CD4-positive, alpha-beta T cell treated with Interleukin-12 subunit alpha and Interleukin-12 subunit beta, for 1 hour (primary cell): Measurements from ENCODE around the gene WDR26.
"Not testable (repeated sequence)": the region's sequence is repeated elsewhere in the genome, so short reads cannot be mapped to it uniquely, and the experiment has no call there.

Experiments used
- DNase-seq: peaks from one replicate; pipeline ENCODE4 v3.0.0-alpha.2; 2020

The WDR26 gene

GRCh38 chr1:224434691-224435317, at the start of gene WDR26:
TSS of gene WDR26 (minus strand) at chr1:224434797.
- DNase-seq = peak; percentile 88

GRCh38 chr1:224483206-224483605, 48.6 kb upstream of the WDR26 start:
- DNase-seq = not testable (repeated sequence)

DNA sequence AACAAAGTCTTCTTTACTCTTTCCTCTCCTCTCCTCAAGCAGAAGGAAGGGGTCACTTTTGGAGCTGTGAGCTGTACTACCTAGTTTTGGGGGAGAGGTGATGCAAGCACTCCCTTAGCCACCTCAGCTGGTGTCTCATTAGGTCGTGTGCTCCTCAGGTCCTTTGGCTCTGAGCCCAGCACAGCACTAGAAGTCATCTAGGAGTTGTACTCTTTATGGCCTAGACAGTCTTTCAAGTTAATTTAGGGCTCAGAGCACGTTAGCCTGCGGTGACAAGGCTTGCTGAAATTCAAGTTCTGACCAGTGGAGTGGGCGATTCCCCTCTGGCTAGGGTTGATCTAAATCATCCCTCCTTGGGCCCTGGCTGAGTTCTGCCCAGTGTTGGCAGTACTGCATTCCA, 48.0 kb upstream of the WDR26 start:
- no peak for DNase-seq

- no peak for DNase-seq
Measured at GRCh38 chr1:224481601-224482000, 47.0 kb upstream of the WDR26 start.

DNA sequence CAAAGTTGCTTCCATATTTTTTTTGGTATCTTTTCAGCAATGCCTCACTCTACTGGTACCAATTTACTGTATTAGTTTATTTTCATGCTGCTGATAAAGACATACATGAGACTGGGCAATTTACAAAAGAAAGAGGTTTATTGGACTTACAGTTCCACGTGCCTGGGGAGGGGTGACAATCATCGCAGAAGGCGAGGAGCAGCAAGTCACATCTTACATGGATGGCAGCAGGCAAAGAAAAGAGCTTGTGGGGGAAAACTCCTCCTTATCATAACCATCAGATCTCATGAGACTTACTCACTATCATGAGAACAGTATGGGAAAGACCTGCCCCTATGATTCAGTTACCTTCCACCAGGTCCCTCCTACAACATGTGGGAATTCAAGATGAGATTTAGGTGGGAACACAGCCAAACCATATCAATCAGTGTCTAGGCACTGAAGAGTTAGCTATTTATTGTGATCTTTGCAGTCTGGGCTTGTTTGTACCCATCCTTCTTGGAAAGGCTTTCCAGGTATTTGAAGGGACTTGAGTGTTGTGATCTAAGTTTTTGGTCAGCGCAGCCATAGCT, 46.4 kb upstream of the WDR26 start:
- DNase-seq = not testable (repeated sequence)

DNA sequence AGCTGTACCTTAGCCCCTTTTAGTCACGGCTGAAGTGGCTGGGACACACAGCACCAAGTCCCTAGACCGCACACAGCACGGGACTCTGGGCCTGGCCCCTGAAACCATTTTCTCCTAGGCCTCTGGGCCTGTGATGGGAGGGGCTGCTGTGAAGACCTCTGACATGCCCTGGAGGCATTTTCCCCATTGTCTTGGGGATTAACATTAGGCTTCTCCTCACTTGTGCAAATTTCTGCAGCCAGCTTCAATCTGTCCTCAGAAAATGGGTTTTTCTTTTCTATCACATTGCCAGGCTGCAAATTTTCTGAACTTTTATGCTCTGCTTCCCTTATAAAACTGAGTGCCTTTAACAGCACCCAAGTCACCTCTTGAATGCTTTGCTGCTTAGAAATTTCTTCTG, 45.6 kb upstream of the WDR26 start:
- DNase-seq = not testable (repeated sequence)

GRCh38 chr1:224472806-224473205, 38.2 kb upstream of the WDR26 start:
- DNase-seq = no peak

DNA sequence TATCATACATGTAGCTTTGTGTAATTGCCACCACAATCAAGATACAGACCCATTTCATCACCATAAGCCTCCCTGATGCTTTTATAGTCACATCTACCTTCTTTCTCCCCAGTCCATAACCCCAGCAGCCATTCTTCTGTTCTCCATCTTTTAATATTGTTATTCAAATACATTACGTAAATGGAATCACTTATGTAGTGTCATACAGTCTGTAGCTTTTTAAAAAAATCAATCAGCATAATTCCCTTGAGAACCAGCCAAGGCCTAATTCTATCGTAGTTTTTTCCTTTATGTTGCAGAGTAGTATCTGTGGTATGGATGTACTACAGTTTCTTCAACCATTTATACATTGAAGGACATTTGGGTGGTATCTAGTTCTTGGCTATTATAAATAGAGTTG, 31.6 kb upstream of the WDR26 start:
- DNase-seq = no peak

DNA sequence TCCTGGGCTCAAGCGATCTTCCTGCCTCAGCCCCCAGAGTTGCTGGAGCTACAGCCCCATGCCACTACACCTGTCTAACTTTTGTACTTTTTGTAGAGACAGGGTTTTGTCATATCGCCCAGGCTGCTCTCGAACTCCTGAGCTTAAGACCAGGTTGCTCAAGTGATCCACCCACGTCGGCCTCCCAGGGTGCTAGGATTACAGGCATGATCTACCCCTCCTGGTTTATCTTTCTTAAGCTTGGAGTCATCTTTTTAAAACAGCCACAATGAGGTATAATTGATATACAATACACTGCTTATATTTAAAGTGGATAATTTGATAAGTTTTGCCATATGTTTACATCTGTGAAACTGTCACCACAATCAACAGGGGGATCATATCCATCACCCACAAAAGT, 25.4 kb upstream of the WDR26 start:
- no peak for DNase-seq

- no peak for DNase-seq
Measured at GRCh38 chr1:224458996-224459395, 24.4 kb upstream of the WDR26 start.

DNA sequence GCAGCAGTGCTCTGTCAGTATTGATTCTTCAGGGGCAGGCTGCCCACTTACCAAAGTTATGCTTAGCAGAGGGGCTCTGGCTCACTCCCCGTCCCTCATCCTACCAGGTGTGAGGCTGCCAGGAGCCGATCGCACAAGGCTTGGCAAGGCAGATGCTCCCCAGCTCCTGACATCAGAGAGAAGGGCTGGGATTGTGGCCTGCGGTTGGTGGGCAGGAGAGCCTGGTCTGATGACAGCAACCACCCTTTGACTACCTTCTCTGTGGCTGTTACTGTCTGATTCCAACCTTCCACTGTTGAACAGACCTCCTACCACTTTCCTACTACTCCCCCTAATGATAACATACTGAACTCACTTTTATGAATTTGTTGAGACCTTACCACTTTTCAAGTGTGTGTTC, 23.7 kb upstream of the WDR26 start:
- DNase-seq = no peak

- no peak for DNase-seq
Measured at GRCh38 chr1:224457782-224458144, 23.2 kb upstream of the WDR26 start.

GRCh38 chr1:224456637-224456953, 22.0 kb upstream of the WDR26 start:
- no peak for DNase-seq

DNA sequence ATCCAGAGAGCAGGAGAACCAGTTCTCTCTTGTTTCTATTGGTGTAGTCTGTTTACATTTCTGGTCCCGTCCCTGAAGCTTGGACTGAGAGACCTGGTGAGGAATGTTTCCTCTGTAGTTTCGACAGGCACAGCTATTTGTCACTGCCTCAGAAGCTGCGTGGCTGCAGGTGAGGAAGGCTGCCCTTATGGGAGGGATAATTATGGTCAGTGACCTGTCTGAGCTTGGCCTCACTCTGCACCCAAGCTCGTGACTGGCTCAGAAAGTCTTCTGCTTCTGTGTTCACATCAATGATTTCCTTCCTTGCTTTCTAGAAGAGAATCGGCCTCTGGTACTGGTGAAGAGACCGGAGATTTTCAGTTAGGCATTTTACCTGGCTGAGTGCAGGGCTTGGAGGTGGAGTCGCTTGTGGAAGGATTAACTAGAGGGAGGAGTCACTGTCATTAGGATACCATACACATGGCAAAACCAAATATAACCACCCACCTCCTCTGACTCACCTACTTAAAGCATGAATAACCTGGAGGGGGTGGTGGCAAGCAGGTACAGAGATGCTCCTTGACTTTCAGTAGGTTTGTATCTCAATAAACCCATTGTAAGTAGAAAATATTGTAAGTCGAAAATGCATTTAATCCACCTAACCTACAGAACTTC, 19.9 kb upstream of the WDR26 start:
- no peak for DNase-seq

- no peak for DNase-seq
Measured at GRCh38 chr1:224450561-224451350, 16.2 kb upstream of the WDR26 start.

- DNase-seq = no peak
Measured at GRCh38 chr1:224450159-224450558, 15.6 kb upstream of the WDR26 start.

- DNase-seq = no peak
Measured at GRCh38 chr1:224448453-224449017, 13.9 kb upstream of the WDR26 start.

GRCh38 chr1:224447971-224448370, 13.4 kb upstream of the WDR26 start:
- DNase-seq = no peak

DNA sequence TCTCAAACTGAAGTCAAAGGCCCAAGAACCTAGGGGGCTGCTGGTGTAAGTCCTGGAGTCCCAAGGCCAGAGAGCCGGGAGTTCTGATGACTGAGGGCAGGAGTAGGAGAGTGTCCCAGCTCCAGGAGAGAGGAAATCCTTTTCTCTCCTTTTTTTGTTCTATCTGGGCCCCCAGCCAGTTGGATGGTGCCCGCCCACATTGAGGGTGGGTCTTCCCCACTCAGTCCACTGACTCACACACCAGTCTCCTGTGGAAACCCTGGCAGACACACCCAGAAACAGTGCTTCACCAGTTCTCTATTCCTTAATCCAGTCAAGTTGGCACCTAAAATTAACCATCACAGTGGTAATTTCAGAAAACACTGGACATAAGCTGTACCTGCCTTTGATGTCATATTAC, 12.7 kb upstream of the WDR26 start:
- DNase-seq = no peak

- no peak for DNase-seq
Measured at GRCh38 chr1:224438989-224439388, 4.4 kb upstream of the WDR26 start.

GRCh38 chr1:224435999-224436398, 1.4 kb upstream of the WDR26 start:
- peak; percentile 25 for DNase-seq

- peak; percentile 12 for DNase-seq
Measured at GRCh38 chr1:224435318-224435763, 744 bp upstream of the WDR26 start.
